Keratinocyte (primary cell): ENCODE data around the gene S100Z. TPM values are rescaled to one million over a fixed set of nuclear protein-coding genes. Genes with fewer than 3 reads are reported as not detected.

ENCODE experiments used
- DNase-seq: peaks from one replicate; pipeline ENCODE4 v3.0.0-alpha.2; 2011; ENCODE audit warnings: low read depth, missing footprints, low spot score
- FAIRE-seq: peaks from 2 replicates; lab custom pipeline; 2011; peaks lifted over from hg19 to GRCh38; lab: Jason Lieb, UNC
- H2AFZ ChIP-seq: 2 replicates; pipeline ENCODE4 v1.6.0; 2012; ENCODE audit warnings: low read length, control low read depth, inconsistent platforms; ENCODE audit not compliant: control insufficient read depth
- H3K27ac ChIP-seq: 2 replicates; pipeline ENCODE4 v1.5.1; 2011; ENCODE audit warnings: low read length; ENCODE audit not compliant: control insufficient read depth, insufficient read depth
- H3K27me3 ChIP-seq: 3 replicates; pipeline ENCODE4 v1.6.0; 2011; ENCODE audit warnings: low read length; ENCODE audit not compliant: control insufficient read depth, insufficient read depth; ENCODE audit errors: extremely low read depth
- H3K36me3 ChIP-seq, 2 experiments: 2 replicates in 1 of 2; 3 replicates in 1 of 2; pipeline ENCODE4 v1.5.1; 2011; ENCODE audit warnings: low read length in 2 of 2, mild to moderate bottlenecking in 1 of 2; ENCODE audit not compliant: control insufficient read depth in 2 of 2, insufficient read depth in 2 of 2; ENCODE audit errors: extremely low read depth in 1 of 2
- H3K4me1 ChIP-seq: 3 replicates; pipeline ENCODE4 v1.5.1; 2011; ENCODE audit warnings: low read length; ENCODE audit not compliant: control insufficient read depth, insufficient read depth; ENCODE audit errors: extremely low read depth
- H3K4me2 ChIP-seq: 3 replicates; pipeline ENCODE4 v1.6.0; 2011; ENCODE audit warnings: low read depth, low read length; ENCODE audit not compliant: control insufficient read depth, insufficient read depth; ENCODE audit errors: extremely low read depth
- H3K4me3 ChIP-seq, 3 experiments: fragments of 200-600 bp in 1 of 3; sonication (generic) in 1 of 3; 2 replicates in 2 of 3; 3 replicates in 1 of 3; pipeline ENCODE4 v1.5.1; 2011 to 2016; ENCODE audit warnings: low read length in 3 of 3, mild to moderate bottlenecking in 3 of 3, control low read depth in 2 of 3, inconsistent platforms in 1 of 3, low read depth in 1 of 3, mixed read lengths in 1 of 3, mixed run types in 1 of 3, moderate library complexity in 1 of 3; ENCODE audit not compliant: control insufficient read depth in 2 of 3, insufficient read depth in 2 of 3; ENCODE audit errors: extremely low read depth in 1 of 3
- H3K79me2 ChIP-seq: 2 replicates; pipeline ENCODE4 v1.6.0; 2012; ENCODE audit warnings: low read length; ENCODE audit not compliant: control insufficient read depth, insufficient read depth
- H3K9ac ChIP-seq: 3 replicates; pipeline ENCODE4 v1.6.0; 2011; ENCODE audit warnings: low read length; ENCODE audit not compliant: control insufficient read depth, insufficient read depth; ENCODE audit errors: extremely low read depth
- H3K9me1 ChIP-seq: 3 replicates; pipeline ENCODE4 v1.6.0; 2011; ENCODE audit warnings: low read length; ENCODE audit not compliant: control insufficient read depth, insufficient read depth; ENCODE audit errors: extremely low read depth
- H3K9me3 ChIP-seq: 2 replicates; pipeline ENCODE4 v1.5.1; 2012; ENCODE audit warnings: low read depth, low read length; ENCODE audit not compliant: control insufficient read depth
- H4K20me1 ChIP-seq: 3 replicates; pipeline ENCODE4 v1.6.0; 2011; ENCODE audit warnings: low read length; ENCODE audit not compliant: control insufficient read depth, insufficient read depth; ENCODE audit errors: extremely low read depth
- EZH2 ChIP-seq: IDR thresholded peaks from one replicate; pipeline ENCODE4 v1.6.1; 2012; ENCODE audit warnings: inconsistent platforms, mild to moderate bottlenecking, low read length, moderate library complexity
- dilution Hi-C: fragments of 300-500 bp; cut with MboI; formaldehyde crosslinking; loops from one replicate; pipeline ENCODE4 v1.7.0; 2020; ENCODE audit warnings: low sequenced_read_pairs; ENCODE audit not compliant: extremely low pct_ligation_motif_present
- polyA plus RNA-seq, 5 experiments: library from polyadenylated mRNA; depleted of rRNA in 3 of 5; stranded (reverse) in 3 of 5; stranded (forward) in 1 of 5; unstranded in 1 of 5; fragments of >200 nt; gene quantifications; 1 replicate in 1 of 5; 2 replicates in 3 of 5; 3 replicates in 1 of 5; pipeline versions ENCODE4 v1.2.1 to v1.2.3, GENCODE V29; 2011 to 2012; ENCODE audit warnings: missing spikeins in 2 of 5, low read depth in 1 of 5, low replicate concordance in 1 of 5
- TF ChIP-seq, protein P1 (sequence below), 3 experiments: IDR thresholded peaks in 1 of 3; conservative IDR thresholded peaks in 1 of 3; optimal IDR thresholded peaks in 1 of 3; 2 replicates in 2 of 3; 3 replicates in 1 of 3; pipeline versions ENCODE3 to v1.5.1; 2011; ENCODE audit warnings: low read length in 3 of 3, mild to moderate bottlenecking in 3 of 3, moderate library complexity in 2 of 3, control low read depth in 1 of 3, inconsistent platforms in 1 of 3; ENCODE audit not compliant: insufficient read depth in 2 of 3; ENCODE audit errors: extremely low read depth in 1 of 3

Gene S100Z
- polyA plus RNA-seq, 1 donor (not counting 4 experiments of a cell fraction or from before 2014, with no cell fraction given) = not detected

DNA sequence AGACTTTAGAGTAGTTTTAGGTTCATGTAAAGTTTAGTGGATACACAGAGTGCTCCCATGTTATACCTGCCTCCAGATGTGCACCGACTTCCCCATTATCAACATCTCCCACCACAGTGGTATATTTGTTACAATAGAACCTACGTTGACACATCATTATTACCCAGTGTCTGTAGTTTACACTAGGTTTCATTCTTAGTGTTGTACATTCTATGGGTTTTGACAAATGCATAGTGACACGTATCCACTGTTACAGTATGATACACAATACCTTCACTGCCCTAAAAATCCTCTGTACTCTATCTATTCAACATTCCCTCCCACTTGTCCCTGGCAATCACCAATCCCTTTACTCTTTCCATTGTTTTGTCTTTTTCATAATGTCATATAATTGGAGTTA is 68.7 kb downstream of the S100Z start:
- dilution Hi-C loops = no loop called here
- Histone ChIP-seq H3K4me2 (no peak overlapping the region), H3K9me3 (no peaks in the 10 kb centered on the region), H3K79me2 (no peaks in the 10 kb centered on the region), H3K27ac (no peak overlapping the region), H3K4me1 (no peaks in the 10 kb centered on the region), H3K4me3 (no peak overlapping the region), H2AFZ (no peak overlapping the region), H3K36me3 (no peaks in the 10 kb centered on the region), H3K27me3 (no peaks in the 10 kb centered on the region), H4K20me1 (no peaks in the 10 kb centered on the region), H3K9me1 (no peaks in the 10 kb centered on the region), H3K9ac (no peak overlapping the region)
- TF ChIP-seq, protein P1, sequence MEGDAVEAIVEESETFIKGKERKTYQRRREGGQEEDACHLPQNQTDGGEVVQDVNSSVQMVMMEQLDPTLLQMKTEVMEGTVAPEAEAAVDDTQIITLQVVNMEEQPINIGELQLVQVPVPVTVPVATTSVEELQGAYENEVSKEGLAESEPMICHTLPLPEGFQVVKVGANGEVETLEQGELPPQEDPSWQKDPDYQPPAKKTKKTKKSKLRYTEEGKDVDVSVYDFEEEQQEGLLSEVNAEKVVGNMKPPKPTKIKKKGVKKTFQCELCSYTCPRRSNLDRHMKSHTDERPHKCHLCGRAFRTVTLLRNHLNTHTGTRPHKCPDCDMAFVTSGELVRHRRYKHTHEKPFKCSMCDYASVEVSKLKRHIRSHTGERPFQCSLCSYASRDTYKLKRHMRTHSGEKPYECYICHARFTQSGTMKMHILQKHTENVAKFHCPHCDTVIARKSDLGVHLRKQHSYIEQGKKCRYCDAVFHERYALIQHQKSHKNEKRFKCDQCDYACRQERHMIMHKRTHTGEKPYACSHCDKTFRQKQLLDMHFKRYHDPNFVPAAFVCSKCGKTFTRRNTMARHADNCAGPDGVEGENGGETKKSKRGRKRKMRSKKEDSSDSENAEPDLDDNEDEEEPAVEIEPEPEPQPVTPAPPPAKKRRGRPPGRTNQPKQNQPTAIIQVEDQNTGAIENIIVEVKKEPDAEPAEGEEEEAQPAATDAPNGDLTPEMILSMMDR (optimal IDR thresholded peaks at IDR 0.05 in 1 of 3, IDR thresholded peaks at IDR 0.05 in 1 of 3, conservative IDR thresholded peaks at IDR 0.05 in 1 of 3; ENCODE audit: extremely low read depth in 1 of 3, insufficient read depth in 2 of 3, low read length in 3 of 3) = no peak
- no peak for TF ChIP-seq EZH2
- DNase-seq (no peak), FAIRE-seq (no peak)

DNA sequence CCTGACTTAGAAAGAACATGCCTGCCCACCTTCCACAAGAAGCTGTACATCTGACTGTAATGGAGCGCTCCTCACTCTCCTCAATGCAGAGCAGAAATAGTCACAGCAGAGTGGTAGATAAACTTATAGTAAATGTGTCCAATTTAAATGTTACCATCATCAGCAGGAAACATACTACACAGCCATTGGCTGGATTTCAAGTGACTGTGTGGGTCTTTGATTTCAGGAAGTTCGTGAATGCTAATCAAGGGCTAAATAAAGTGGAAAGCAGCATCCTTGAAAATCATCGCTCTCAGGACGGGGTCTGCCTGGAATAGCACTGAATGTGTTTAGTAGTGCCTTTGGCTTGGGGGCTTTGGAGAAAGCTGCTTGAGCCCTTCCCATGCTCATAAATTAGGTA is 70.7 kb downstream of the S100Z start:
- DNase-seq = no peak
- no peak overlapping the region for H3K9ac ChIP-seq
- H2AFZ ChIP-seq = no peak overlapping the region
- no peak overlapping the region for H3K4me2 ChIP-seq
- no peaks in the 10 kb centered on the region for H3K27me3 ChIP-seq
- dilution Hi-C loops = no loop called here
- FAIRE-seq = no peak
- no peak overlapping the region for H3K27ac ChIP-seq
- H3K4me3 ChIP-seq = no peak overlapping the region
- H3K79me2 ChIP-seq = no peaks in the 10 kb centered on the region
- no peaks in the 10 kb centered on the region for H3K9me1 ChIP-seq
- TF ChIP-seq, protein P1 (optimal IDR thresholded peaks at IDR 0.05 in 1 of 3, IDR thresholded peaks at IDR 0.05 in 1 of 3, conservative IDR thresholded peaks at IDR 0.05 in 1 of 3; ENCODE audit: extremely low read depth in 1 of 3, insufficient read depth in 2 of 3, low read length in 3 of 3) = no peak
- TF ChIP-seq EZH2 = no peak
- no peaks in the 10 kb centered on the region for H3K36me3 ChIP-seq
- H4K20me1 ChIP-seq = no peaks in the 10 kb centered on the region
- H3K4me1 ChIP-seq = no peaks in the 10 kb centered on the region
- no peaks in the 10 kb centered on the region for H3K9me3 ChIP-seq
